PC-9 (cell line): ENCODE measurements around the gene EEF1AKMT3. TPM values are rescaled to one million over a fixed set of nuclear protein-coding genes. Genes with fewer than 3 reads are reported as not detected.
"Not testable (repeated sequence)": the region's sequence is repeated elsewhere in the genome, so short reads cannot be mapped to it uniquely, and the experiment has no call there.

Experiments used
- BruUV-seq: library from RNA; stranded (reverse); fragments of 400-500 nt; replicated peaks from 2 replicates; lab custom pipeline; 2021; lab: Mats Ljungman, UMichigan
- CTCF ChIA-PET: fragments of 300-600 bp; sonication (Branson Sonifier 250); formaldehyde crosslinking; loops from one replicate; lab custom pipeline; 2022; ENCODE audit warnings: antibody characterized with exemption; lab: Charles Lee
- POLR2A ChIA-PET: fragments of 300-600 bp; sonication (Branson Sonifier 250); formaldehyde crosslinking; loops from one replicate; lab custom pipeline; 2022; ENCODE audit warnings: antibody characterized with exemption; ENCODE audit not compliant: unreplicated experiment; lab: Charles Lee
- DNase-seq, 2 experiments: peaks; one replicate each; pipeline versions ENCODE4 v3.0.0 to v3.0.0-alpha.2; 2015 to 2022; ENCODE audit warnings: mixed read lengths in 1 of 2
- H2AFZ ChIP-seq: fragments of 200-600 bp; sonication (generic); 2 replicates; pipeline ENCODE4 v1.8.1; 2017; ENCODE audit warnings: antibody characterized with exemption
- H3F3A ChIP-seq: fragments of 200-600 bp; sonication (generic); 2 replicates; pipeline ENCODE4 v1.8.1; 2017; ENCODE audit warnings: antibody characterized with exemption, mild to moderate bottlenecking, low read depth; ENCODE audit not compliant: insufficient read depth
- H3K27ac ChIP-seq: fragments of 200-600 bp; sonication (generic); 2 replicates; pipeline ENCODE4 v1.6.1; 2016; ENCODE audit warnings: mixed run types
- H3K27me3 ChIP-seq: fragments of 200-600 bp; sonication (generic); 2 replicates; pipeline ENCODE4 v1.6.1; 2016; ENCODE audit warnings: low read depth, mixed run types; ENCODE audit not compliant: insufficient read depth
- H3K36me3 ChIP-seq: fragments of 200-600 bp; sonication (generic); 2 replicates; pipeline ENCODE4 v1.6.1; 2016; ENCODE audit warnings: low read depth, mixed run types
- H3K4me1 ChIP-seq: fragments of 200-600 bp; sonication (generic); replicated peaks from 2 replicates; pipeline ENCODE4 v1.6.1; 2016; ENCODE audit warnings: mixed run types; ENCODE audit not compliant: insufficient read depth
- H3K4me2 ChIP-seq: fragments of 200-600 bp; sonication (generic); 2 replicates; pipeline ENCODE4 v1.6.1; 2017; ENCODE audit warnings: mixed run types
- H3K4me3 ChIP-seq: fragments of 200-600 bp; sonication (generic); 2 replicates; pipeline ENCODE4 v1.6.1; 2016; ENCODE audit warnings: mixed run types
- H3K79me2 ChIP-seq: fragments of 200-600 bp; sonication (generic); 2 replicates; pipeline ENCODE4 v1.6.1; 2017; ENCODE audit warnings: low read depth, mixed run types
- H3K9me2 ChIP-seq: fragments of 200-600 bp; sonication (generic); 2 replicates; pipeline ENCODE4 v1.8.1; 2017; ENCODE audit warnings: mild to moderate bottlenecking; ENCODE audit not compliant: insufficient read depth
- H3K9me3 ChIP-seq: fragments of 200-600 bp; sonication (generic); 2 replicates; pipeline ENCODE4 v1.8.1; 2016; ENCODE audit warnings: low read depth; ENCODE audit not compliant: insufficient read depth
- H4K20me1 ChIP-seq: fragments of 200-600 bp; sonication (generic); 2 replicates; pipeline ENCODE4 v1.8.1; 2017; ENCODE audit not compliant: insufficient read depth
- EZH2 ChIP-seq: fragments of 200-600 bp; sonication (generic); IDR thresholded peaks from 2 replicates; pipeline ENCODE4 v1.8.0; 2017; ENCODE audit warnings: antibody characterized with exemption, low read depth
- intact Hi-C: fragments of 100-400 bp; cut with micrococcal nuclease; formaldehyde crosslinking; loops from one replicate; pipeline ENCODE4 v1.10.0; 2022; ENCODE audit not compliant: unreplicated experiment
- total RNA-seq: library from RNA; stranded (reverse); gene quantifications from 2 replicates; pipeline ENCODE4 v1.2.3, GENCODE V29; 2021
- TF ChIP-seq, protein P1 (sequence below): fragments of 200-600 bp; sonication (generic); conservative IDR thresholded peaks from 2 replicates; pipeline ENCODE4 v1.6.1; 2017; ENCODE audit warnings: mixed run types, antibody characterized with exemption, mild to moderate bottlenecking, moderate library complexity

Gene EEF1AKMT3
- total RNA-seq, 1 experiment from 2014 or later = 13.1 TPM

DNA sequence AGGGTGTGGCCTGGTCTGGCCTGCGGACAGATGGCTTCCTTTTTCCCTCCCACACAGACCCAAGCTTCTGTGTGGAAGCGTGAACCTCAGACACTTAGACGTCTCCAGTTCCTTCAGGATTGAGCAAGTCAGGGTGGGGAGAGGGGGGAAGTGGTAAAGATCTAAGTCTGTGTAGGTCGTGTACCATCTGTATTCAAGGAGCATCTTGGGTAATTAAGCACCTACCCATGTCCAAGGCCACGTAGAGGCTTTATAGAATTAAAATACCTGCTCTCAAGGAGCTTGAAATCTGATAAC lies 44.4 kb downstream of the EEF1AKMT3 start:
- TF ChIP-seq, protein P1, sequence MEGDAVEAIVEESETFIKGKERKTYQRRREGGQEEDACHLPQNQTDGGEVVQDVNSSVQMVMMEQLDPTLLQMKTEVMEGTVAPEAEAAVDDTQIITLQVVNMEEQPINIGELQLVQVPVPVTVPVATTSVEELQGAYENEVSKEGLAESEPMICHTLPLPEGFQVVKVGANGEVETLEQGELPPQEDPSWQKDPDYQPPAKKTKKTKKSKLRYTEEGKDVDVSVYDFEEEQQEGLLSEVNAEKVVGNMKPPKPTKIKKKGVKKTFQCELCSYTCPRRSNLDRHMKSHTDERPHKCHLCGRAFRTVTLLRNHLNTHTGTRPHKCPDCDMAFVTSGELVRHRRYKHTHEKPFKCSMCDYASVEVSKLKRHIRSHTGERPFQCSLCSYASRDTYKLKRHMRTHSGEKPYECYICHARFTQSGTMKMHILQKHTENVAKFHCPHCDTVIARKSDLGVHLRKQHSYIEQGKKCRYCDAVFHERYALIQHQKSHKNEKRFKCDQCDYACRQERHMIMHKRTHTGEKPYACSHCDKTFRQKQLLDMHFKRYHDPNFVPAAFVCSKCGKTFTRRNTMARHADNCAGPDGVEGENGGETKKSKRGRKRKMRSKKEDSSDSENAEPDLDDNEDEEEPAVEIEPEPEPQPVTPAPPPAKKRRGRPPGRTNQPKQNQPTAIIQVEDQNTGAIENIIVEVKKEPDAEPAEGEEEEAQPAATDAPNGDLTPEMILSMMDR = no peak
- TF ChIP-seq EZH2 = no peak
- no peaks in the 10 kb centered on the region for H3K79me2 ChIP-seq
- intact Hi-C loops = no loop called here
- no peaks in the 10 kb centered on the region for H3K4me1 ChIP-seq
- no peaks in the 10 kb centered on the region for H4K20me1 ChIP-seq
- no peak overlapping the region for H3K4me2 ChIP-seq
- peaks cover 12% of the 10 kb centered on the region; the same call in 1 of the 2 replicates for H3F3A ChIP-seq
- no peak for DNase-seq
- H3K27me3 ChIP-seq = no peaks in the 10 kb centered on the region
- H3K9me2 ChIP-seq = no peaks in the 10 kb centered on the region
- POLR2A ChIA-PET = interaction anchor here (0.7 kb wide), 2 partner anchors 41 to 90 kb away, joined by 3 to 4 read pairs; no protein-coding TSS in a partner anchor
- no TSS peak for BruUV-seq
- no peaks in the 10 kb centered on the region for H3K36me3 ChIP-seq
- CTCF ChIA-PET = no interaction called here
- H3K4me3 ChIP-seq = no peak overlapping the region
- no peak overlapping the region for H2AFZ ChIP-seq
- no peaks in the 10 kb centered on the region for H3K9me3 ChIP-seq
- no peak overlapping the region for H3K27ac ChIP-seq

DNA sequence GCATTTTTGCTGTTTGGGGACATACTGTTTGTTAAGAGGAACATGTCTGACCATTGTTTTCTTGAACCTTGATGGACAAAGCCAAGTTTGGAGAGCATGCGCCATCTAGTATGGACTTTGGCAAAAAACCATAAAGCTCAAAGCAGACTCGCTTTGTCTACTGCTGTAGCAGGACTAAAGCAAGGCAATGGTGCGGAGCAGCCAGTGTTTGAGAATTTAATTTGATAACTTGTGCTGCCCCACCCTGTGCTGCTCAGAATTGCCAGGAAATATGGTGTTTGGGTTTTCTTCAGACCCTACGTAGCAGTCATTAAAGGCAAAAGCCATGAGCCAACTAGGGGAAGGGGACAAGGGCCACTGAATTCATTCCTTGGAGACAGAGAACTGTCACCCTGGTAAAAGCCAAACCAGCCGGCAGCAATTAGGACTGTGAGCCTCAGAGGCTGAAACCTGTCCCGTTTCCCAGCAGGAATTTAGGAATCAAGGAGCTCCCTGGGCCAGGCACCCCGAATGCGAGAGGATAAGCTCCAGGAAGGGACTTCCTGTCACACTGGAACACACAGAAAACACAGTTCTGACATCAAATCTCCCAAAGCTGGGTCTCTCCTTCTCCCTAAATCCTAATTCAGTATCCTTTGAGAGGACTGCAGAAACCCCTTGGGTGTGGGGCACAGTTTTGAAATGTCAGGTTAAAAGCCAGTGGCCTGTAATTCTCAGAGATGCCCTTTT lies 45.0 kb downstream of the EEF1AKMT3 start:
- intact Hi-C loops = no loop called here
- Histone ChIP-seq H3K4me3 (no peak overlapping the region), H3K79me2 (no peaks in the 10 kb centered on the region), H4K20me1 (no peaks in the 10 kb centered on the region), H3F3A (peaks cover 12% of the 10 kb centered on the region; the same call in 1 of the 2 replicates), H3K9me3 (no peaks in the 10 kb centered on the region), H3K27me3 (no peaks in the 10 kb centered on the region), H2AFZ (no peak overlapping the region), H3K9me2 (no peaks in the 10 kb centered on the region), H3K4me1 (no peaks in the 10 kb centered on the region), H3K36me3 (no peaks in the 10 kb centered on the region), H3K4me2 (no peak overlapping the region), H3K27ac (no peak overlapping the region)
- no peak for DNase-seq
- TF ChIP-seq, protein P1 = no peak
- no peak for TF ChIP-seq EZH2
- ChIA-PET CTCF (no interaction called here), POLR2A (interaction anchor here (0.7 kb wide), 2 partner anchors 42 to 91 kb away, joined by 3 to 4 read pairs; no protein-coding TSS in a partner anchor)
- BruUV-seq = no TSS peak

DNA sequence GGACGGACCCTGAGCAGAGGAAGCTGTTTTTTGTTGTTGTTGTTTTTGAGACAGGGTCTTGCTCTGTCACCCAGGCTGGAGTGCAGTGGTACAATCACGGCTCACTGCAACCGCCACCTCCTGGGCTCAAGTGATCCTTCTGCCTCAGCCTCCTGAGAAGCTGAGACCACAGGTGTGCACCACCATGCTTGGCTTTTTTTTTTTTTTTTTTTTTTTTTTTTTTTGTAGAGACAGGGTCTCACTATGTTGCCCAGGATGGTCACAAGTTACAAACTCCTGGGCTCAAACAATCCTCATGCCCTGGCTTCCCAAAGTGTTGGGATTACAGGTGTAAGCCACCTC lies 45.5 kb downstream of the EEF1AKMT3 start:
- H3K4me3 ChIP-seq, POLR2A ChIA-PET, H3K4me1 ChIP-seq, H3K27me3 ChIP-seq, H4K20me1 ChIP-seq, H3K9me2 ChIP-seq, H3K9me3 ChIP-seq, intact Hi-C loops, BruUV-seq, H3K4me2 ChIP-seq, DNase-seq, H3K36me3 ChIP-seq, CTCF ChIA-PET, H3K27ac ChIP-seq, H3K79me2 ChIP-seq, H2AFZ ChIP-seq: not testable (repeated sequence)
- peaks cover 12% of the 10 kb centered on the region; the same call in 1 of the 2 replicates for H3F3A ChIP-seq

DNA sequence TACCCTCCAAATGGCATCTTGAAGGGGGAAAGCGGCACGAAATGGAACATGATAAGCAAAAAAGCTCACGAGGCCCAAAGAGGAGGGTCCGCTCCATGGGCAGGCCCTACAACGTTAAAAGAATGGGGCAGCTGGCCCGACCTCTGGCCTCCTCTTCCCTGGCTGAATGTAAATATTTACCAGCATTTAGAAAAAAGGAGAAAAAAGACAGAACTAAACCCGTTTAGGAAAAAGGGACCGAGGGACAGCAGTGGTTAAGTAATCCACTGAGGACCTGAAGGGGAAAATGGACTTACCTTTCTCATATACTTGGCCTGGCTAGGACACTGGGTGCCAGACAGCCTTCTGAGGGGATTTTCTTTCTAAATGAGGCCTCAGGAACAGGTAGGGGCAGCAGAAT lies 47.7 kb downstream of the EEF1AKMT3 start:
- BruUV-seq = not testable (repeated sequence)

DNA sequence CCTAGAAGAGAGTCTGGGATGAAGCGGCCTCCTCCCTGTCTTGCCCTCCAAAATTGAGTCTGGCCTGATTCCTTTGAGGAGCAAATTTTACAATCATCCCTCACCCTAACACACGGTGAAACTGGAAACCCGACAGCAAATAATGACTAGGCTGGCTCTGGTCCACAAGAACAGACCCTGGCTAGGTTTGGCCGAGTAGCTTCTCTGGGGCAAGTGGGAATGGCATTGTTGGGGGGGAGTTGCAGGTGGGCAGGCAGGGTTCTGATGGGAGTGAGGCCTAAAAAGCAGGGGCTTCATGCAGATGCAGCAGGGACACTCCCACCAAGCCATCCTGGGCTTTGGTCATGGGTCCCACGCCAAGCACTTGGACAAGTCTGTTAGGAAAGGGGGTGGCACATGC lies 48.6 kb downstream of the EEF1AKMT3 start:
- H3K9me2 ChIP-seq, H3K9me3 ChIP-seq, POLR2A ChIA-PET, CTCF ChIA-PET, H3K79me2 ChIP-seq, H3K4me2 ChIP-seq, intact Hi-C loops, DNase-seq, H2AFZ ChIP-seq, H3K4me3 ChIP-seq, H3K27me3 ChIP-seq, BruUV-seq, H3K27ac ChIP-seq, H4K20me1 ChIP-seq, H3K4me1 ChIP-seq: not testable (repeated sequence)
- peaks cover 15% of the 10 kb centered on the region; the same call in 1 of the 2 replicates for H3K36me3 ChIP-seq
- peaks cover 12% of the 10 kb centered on the region; the same call in 1 of the 2 replicates for H3F3A ChIP-seq

More for the DNA sequence above, 47.7 kb downstream of the EEF1AKMT3 start:
- CTCF ChIA-PET, H3K9me2 ChIP-seq, H3K27ac ChIP-seq, H3K4me1 ChIP-seq, H3K4me3 ChIP-seq, POLR2A ChIA-PET, H3K36me3 ChIP-seq, intact Hi-C loops, H3K9me3 ChIP-seq, H4K20me1 ChIP-seq, H3K27me3 ChIP-seq, H3K4me2 ChIP-seq, H3K79me2 ChIP-seq, DNase-seq, H2AFZ ChIP-seq: not testable (repeated sequence)
- H3F3A ChIP-seq = peaks cover 12% of the 10 kb centered on the region; the same call in 1 of the 2 replicates
